GM12875 (cell line): ENCODE results near the gene HK1.

Experiments
- H3K4me3 ChIP-seq: one replicate; pipeline ENCODE4 v1.5.1; 2011; ENCODE audit warnings: low read depth, low read length, control low read depth
- TF ChIP-seq, protein P1 (sequence below): IDR thresholded peaks from 2 replicates; pipeline ENCODE4 v1.5.1; 2011; ENCODE audit warnings: low read depth, mild to moderate bottlenecking, control low read depth, inconsistent platforms, low read length, moderate library complexity, borderline replicate concordance; ENCODE audit not compliant: insufficient read depth

HK1 gene

DNA sequence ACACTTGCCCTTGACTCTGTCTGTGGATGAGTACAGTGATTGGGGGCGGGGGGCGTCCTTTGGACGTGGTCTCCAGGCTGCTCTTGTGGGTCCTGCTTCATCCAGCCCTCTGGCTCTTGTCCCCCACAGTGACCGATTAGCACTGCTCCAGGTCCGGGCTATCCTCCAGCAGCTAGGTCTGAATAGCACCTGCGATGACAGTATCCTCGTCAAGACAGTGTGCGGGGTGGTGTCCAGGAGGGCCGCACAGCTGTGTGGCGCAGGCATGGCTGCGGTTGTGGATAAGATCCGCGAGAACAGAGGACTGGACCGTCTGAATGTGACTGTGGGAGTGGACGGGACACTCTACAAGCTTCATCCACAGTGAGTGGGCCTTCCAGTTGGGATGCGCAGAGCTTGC, 120.2 kb downstream of the HK1 start:
- no peak overlapping the region for H3K4me3 ChIP-seq
- TF ChIP-seq, protein P1, sequence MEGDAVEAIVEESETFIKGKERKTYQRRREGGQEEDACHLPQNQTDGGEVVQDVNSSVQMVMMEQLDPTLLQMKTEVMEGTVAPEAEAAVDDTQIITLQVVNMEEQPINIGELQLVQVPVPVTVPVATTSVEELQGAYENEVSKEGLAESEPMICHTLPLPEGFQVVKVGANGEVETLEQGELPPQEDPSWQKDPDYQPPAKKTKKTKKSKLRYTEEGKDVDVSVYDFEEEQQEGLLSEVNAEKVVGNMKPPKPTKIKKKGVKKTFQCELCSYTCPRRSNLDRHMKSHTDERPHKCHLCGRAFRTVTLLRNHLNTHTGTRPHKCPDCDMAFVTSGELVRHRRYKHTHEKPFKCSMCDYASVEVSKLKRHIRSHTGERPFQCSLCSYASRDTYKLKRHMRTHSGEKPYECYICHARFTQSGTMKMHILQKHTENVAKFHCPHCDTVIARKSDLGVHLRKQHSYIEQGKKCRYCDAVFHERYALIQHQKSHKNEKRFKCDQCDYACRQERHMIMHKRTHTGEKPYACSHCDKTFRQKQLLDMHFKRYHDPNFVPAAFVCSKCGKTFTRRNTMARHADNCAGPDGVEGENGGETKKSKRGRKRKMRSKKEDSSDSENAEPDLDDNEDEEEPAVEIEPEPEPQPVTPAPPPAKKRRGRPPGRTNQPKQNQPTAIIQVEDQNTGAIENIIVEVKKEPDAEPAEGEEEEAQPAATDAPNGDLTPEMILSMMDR: no peak

DNA sequence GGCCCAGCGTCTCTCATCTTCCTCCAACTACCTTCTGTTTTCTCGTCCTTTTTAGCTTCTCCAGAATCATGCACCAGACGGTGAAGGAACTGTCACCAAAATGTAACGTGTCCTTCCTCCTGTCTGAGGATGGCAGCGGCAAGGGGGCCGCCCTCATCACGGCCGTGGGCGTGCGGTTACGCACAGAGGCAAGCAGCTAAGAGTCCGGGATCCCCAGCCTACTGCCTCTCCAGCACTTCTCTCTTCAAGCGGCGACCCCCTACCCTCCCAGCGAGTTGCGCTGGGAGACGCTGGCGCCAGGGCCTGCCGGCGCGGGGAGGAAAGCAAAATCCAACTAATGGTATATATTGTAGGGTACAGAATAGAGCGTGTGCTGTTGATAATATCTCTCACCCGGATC, 122.6 kb downstream of the HK1 start:
- TF ChIP-seq, protein P1: no peak

DNA sequence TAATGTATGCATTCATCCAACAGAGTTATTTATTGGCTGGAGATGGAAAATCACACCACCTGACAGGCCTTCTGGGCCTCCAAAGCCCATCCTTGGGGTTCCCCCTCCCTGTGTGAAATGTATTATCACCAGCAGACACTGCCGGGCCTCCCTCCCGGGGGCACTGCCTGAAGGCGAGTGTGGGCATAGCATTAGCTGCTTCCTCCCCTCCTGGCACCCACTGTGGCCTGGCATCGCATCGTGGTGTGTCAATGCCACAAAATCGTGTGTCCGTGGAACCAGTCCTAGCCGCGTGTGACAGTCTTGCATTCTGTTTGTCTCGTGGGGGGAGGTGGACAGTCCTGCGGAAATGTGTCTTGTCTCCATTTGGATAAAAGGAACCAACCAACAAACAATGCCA, 123.1 kb downstream of the HK1 start:
- no peak overlapping the region for H3K4me3 ChIP-seq
- TF ChIP-seq, protein P1: no peak

More for the DNA sequence above, 122.6 kb downstream of the HK1 start:
- no peak overlapping the region for H3K4me3 ChIP-seq

DNA sequence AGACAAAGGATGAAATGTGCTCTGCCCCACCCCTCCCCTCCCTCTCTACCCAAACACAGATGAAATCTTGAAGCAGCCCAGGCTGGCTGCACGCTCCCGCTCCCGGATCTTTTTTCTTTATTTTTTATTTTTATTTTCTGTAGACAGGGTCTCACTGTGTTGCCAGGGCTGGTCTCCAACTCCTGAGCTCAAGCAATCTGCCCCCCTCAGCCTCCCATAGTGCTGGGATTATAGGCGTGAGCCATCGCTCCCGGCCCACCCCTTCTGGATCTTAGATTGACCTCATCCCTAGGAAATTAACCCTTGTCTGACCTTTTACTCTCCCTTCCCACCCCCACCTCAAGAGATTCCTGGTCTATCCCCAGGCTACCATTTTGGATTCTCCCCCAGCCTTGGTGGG, 124.1 kb downstream of the HK1 start:
- TF ChIP-seq, protein P1: no peak
- no peak overlapping the region for H3K4me3 ChIP-seq

DNA sequence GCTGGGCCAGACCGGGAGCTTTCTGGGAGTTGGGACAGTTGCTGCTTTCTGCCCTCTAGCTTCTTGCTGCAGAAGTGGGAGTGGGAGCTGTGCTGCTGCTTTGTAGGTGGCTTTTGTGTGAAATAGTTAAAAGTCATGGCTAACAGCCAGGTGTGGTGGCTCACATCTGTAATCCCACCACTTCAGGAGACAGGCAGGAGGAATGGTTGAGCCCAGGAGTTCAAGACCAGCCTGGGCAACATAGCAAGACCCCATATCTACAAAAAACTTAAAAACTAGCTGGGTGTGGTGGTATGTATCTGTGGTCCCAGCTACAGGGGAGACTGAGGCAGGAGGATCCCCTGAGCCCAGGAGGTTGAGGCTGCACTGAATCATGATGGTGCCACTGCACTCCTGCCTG, 124.8 kb downstream of the HK1 start:
- H3K4me3 ChIP-seq: no peak overlapping the region
- TF ChIP-seq, protein P1: no peak

DNA sequence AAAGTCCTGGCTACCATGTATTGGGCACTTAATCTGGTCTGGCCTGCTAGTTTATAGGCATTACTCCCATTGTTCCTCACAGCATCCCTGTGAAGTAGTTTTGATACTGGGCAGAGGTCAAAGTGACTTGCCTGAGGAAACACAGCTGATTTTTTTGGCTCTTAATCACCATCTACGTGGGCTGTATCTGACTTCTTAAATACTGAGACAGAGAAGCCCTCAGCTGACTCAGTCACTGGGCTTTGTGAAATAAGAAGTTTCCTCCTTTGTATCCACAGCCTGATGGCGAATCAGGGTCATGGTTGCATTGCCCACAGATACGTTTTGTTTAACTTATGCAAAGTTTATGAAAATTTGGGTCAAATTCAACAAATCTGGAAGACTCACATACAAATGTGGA, 125.2 kb downstream of the HK1 start:
- TF ChIP-seq, protein P1: no peak
- H3K4me3 ChIP-seq: no peak overlapping the region

DNA sequence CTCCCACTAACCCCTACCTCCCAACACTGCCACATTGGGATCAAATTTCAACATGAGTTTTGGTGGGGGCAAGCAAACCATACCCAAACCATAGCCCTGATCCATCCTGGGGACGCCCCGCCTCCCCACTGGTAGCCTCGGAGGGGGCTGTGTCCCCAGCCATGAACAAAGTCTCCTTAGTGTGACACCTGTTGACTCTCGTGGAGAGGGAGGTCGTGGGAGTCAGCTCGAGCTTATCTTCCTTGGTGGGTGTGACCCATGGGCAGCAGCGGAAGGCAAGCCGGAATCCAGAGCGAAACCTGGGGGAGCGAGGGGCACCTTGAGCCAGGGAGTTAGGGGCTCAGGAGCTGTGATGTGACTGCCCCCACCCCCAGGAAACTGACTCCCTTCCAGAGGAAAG, 126.5 kb downstream of the HK1 start:
- TF ChIP-seq, protein P1: no peak
- H3K4me3 ChIP-seq: no peak overlapping the region
